ENCODE measurements around the gene PPARA.

- TF ChIP-seq CTCF (conservative IDR thresholded peaks at IDR 0.05; ENCODE audit: low read depth in 2 of 2) (no peak), POLR2AphosphoS5 (IDR thresholded peaks at IDR 0.05; ENCODE audit: low read depth) (no peak), REST (IDR thresholded peaks at IDR 0.05; ENCODE audit: unreplicated experiment) (no peak)
These were observed 44.6 kb upstream of the PPARA start for GRCh38 chr22:46105494-46106278.

Measured in GM23338 (cell line).